ENCODE measurements around the gene ANKRD6.

Gene ANKRD6

GRCh38 chr6:89520736-89521135 is 87.8 kb downstream of the ANKRD6 start:
- no peak for DNase-seq

GRCh38 chr6:89522778-89523177 is 89.8 kb downstream of the ANKRD6 start:
- DNase-seq = no peak

- no peak for DNase-seq
Measured at GRCh38 chr6:89525786-89526562, 93.0 kb downstream of the ANKRD6 start.

- no peak for DNase-seq
Measured at GRCh38 chr6:89526563-89526869, 93.6 kb downstream of the ANKRD6 start.

- no peak for DNase-seq
Measured at GRCh38 chr6:89527634-89528033, 94.7 kb downstream of the ANKRD6 start.

- DNase-seq = no peak
Measured at GRCh38 chr6:89528866-89529265, 95.9 kb downstream of the ANKRD6 start.

- DNase-seq = no peak
Measured at GRCh38 chr6:89530982-89531381, 98.0 kb downstream of the ANKRD6 start.

- DNase-seq = no peak
Measured at GRCh38 chr6:89536231-89536630, 103.3 kb downstream of the ANKRD6 start.

GRCh38 chr6:89539779-89540178 is 106.8 kb downstream of the ANKRD6 start:
- no peak for DNase-seq

- no peak for DNase-seq
Measured at GRCh38 chr6:89542081-89542857, 109.3 kb downstream of the ANKRD6 start.

GRCh38 chr6:89542866-89543265 is 109.9 kb downstream of the ANKRD6 start:
- DNase-seq = no peak

- DNase-seq = no peak
Measured at GRCh38 chr6:89547281-89547680, 114.3 kb downstream of the ANKRD6 start.

GRCh38 chr6:89553431-89553830 is 120.5 kb downstream of the ANKRD6 start:
- no peak for DNase-seq

GRCh38 chr6:89554106-89554505 is 121.2 kb downstream of the ANKRD6 start:
- DNase-seq = no peak

GRCh38 chr6:89555031-89555430 is 122.1 kb downstream of the ANKRD6 start:
- DNase-seq = no peak

- DNase-seq = no peak
Measured at GRCh38 chr6:89555806-89556205, 122.9 kb downstream of the ANKRD6 start.

- DNase-seq = no peak
Measured at GRCh38 chr6:89559487-89559886, 126.5 kb downstream of the ANKRD6 start.

- peak; percentile 50 for DNase-seq
Measured at GRCh38 chr6:89562093-89562973, 129.4 kb downstream of the ANKRD6 start.

- no peak for DNase-seq
Measured at GRCh38 chr6:89563866-89564265, 130.9 kb downstream of the ANKRD6 start.

GRCh38 chr6:89564752-89565427 is 131.9 kb downstream of the ANKRD6 start:
- DNase-seq = no peak

- no peak for DNase-seq
Measured at GRCh38 chr6:89566008-89566800, 133.3 kb downstream of the ANKRD6 start.

Data from DMS79 (cell line).